Left ventricle myocardium inferior (tissue), 1 donor: ENCODE results near the gene NIP7. TPM values are rescaled to one million over a fixed set of nuclear protein-coding genes. Genes with fewer than 3 reads are reported as not detected.

Experiments used
- DNase-seq: peaks from one replicate; pipeline ENCODE4 v3.0.0-alpha.2; 2020
- H3K27ac ChIP-seq: fragments of 200-600 bp; replicated peaks from 2 replicates; pipeline ENCODE4 v1.8.0; 2021
- H3K27me3 ChIP-seq: fragments of 200-600 bp; 2 replicates; pipeline ENCODE4 v1.8.0; 2021; ENCODE audit warnings: low read depth
- H3K36me3 ChIP-seq: fragments of 200-600 bp; 2 replicates; pipeline ENCODE4 v1.8.0; 2021
- H3K4me1 ChIP-seq: fragments of 200-600 bp; 2 replicates; pipeline ENCODE4 v1.8.0; 2021
- H3K4me3 ChIP-seq: fragments of 200-600 bp; 2 replicates; pipeline ENCODE4 v1.8.0; 2021; ENCODE audit warnings: mild to moderate bottlenecking, moderate library complexity
- H3K9me3 ChIP-seq: fragments of 200-600 bp; replicated peaks from 2 replicates; pipeline ENCODE4 v1.8.0; 2021
- CTCF ChIP-seq: fragments of 200-600 bp; IDR thresholded peaks from 2 replicates; pipeline ENCODE4 v1.8.0; 2021; ENCODE audit warnings: antibody characterized with exemption, mild to moderate bottlenecking, borderline replicate concordance
- intact Hi-C: fragments of 100-400 bp; cut with micrococcal nuclease; formaldehyde crosslinking; loops from one replicate; pipeline ENCODE4 v1.11.0; 2022
- total RNA-seq: library from RNA; stranded (reverse); fragmentation: NEBNext Ultra II Directional; extraction: Animal tissue kit (Norgen Biotek cat#: 25700); gene quantifications from one replicate; pipeline ENCODE4 v1.2.1, GENCODE V29; 2021
- donor health status: DM: no; HTN: yes; CAD: no; lungs with severe emphysema.

The NIP7 gene
- total RNA-seq, 1 donor from 2014 or later, result 8.2 TPM

- Histone ChIP-seq H3K4me3 (no peak overlapping the region), H3K36me3 (peaks cover 71% of the 10 kb centered on the region), H3K9me3 (no peaks in the 10 kb centered on the region)
Observed at GRCh38 chr16:69364088-69364487, 24.5 kb downstream of the NIP7 start.

GRCh38 chr16:69365901-69366300 lies 26.3 kb downstream of the NIP7 start:
- intact Hi-C loops, result no loop called here
- H3K36me3 ChIP-seq, result peaks cover 77% of the 10 kb centered on the region
- H3K27ac ChIP-seq, result no peak overlapping the region
- H3K27me3 ChIP-seq, result no peaks in the 10 kb centered on the region
- TF ChIP-seq CTCF, result no peak
- H3K9me3 ChIP-seq, result no peaks in the 10 kb centered on the region
- H3K4me3 ChIP-seq, result no peak overlapping the region
- no peaks in the 10 kb centered on the region for H3K4me1 ChIP-seq
- DNase-seq, result no peak

More at GRCh38 chr16:69364088-69364487, 24.5 kb downstream of the NIP7 start:
- H3K27me3 ChIP-seq, result no peaks in the 10 kb centered on the region
- H3K4me1 ChIP-seq, result no peaks in the 10 kb centered on the region
- DNase-seq, result no peak
- no peak for TF ChIP-seq CTCF
- intact Hi-C loops, result no loop called here
- no peak overlapping the region for H3K27ac ChIP-seq

- Histone ChIP-seq H3K27ac (no peak overlapping the region), H3K27me3 (no peaks in the 10 kb centered on the region), H3K9me3 (no peaks in the 10 kb centered on the region), H3K4me3 (no peak overlapping the region), H3K36me3 (peaks cover 76% of the 10 kb centered on the region), H3K4me1 (no peaks in the 10 kb centered on the region)
- DNase-seq, result no peak
- intact Hi-C loops, result no loop called here
- TF ChIP-seq CTCF, result no peak
Observed at GRCh38 chr16:69366431-69366830, 26.9 kb downstream of the NIP7 start.

- Histone ChIP-seq H3K4me1 (no peaks in the 10 kb centered on the region), H3K9me3 (no peaks in the 10 kb centered on the region), H3K4me3 (no peak overlapping the region), H3K36me3 (peaks cover 88% of the 10 kb centered on the region), H3K27me3 (no peaks in the 10 kb centered on the region), H3K27ac (no peak overlapping the region)
- no peak for TF ChIP-seq CTCF
- no peak for DNase-seq
- intact Hi-C loops, result no loop called here
Observed at GRCh38 chr16:69367980-69368379, 28.4 kb downstream of the NIP7 start.

GRCh38 chr16:69368866-69369265 lies 29.3 kb downstream of the NIP7 start:
- intact Hi-C loops, result no loop called here
- Histone ChIP-seq H3K4me1 (no peaks in the 10 kb centered on the region), H3K9me3 (no peaks in the 10 kb centered on the region), H3K27me3 (no peaks in the 10 kb centered on the region), H3K4me3 (no peak overlapping the region), H3K36me3 (peaks cover 91% of the 10 kb centered on the region), H3K27ac (no peak overlapping the region)
- no peak for DNase-seq
- TF ChIP-seq CTCF, result no peak

- no peak for TF ChIP-seq CTCF
- Histone ChIP-seq H3K36me3 (peaks cover 73% of the 10 kb centered on the region), H3K27ac (no peak overlapping the region), H3K4me3 (no peak overlapping the region), H3K4me1 (no peaks in the 10 kb centered on the region), H3K9me3 (no peaks in the 10 kb centered on the region), H3K27me3 (no peaks in the 10 kb centered on the region)
- DNase-seq, result no peak
- intact Hi-C loops, result no loop called here
Observed at GRCh38 chr16:69371564-69371963, 32.0 kb downstream of the NIP7 start.
